NT2/D1 (cell line): ENCODE results near the gene TBL3.

ENCODE experiments used
- SUZ12 ChIP-seq: IDR thresholded peaks from 2 replicates; pipeline ENCODE4 v1.6.1; 2011; ENCODE audit not compliant: insufficient read length, insufficient read depth; ENCODE audit errors: extremely low read depth
- YY1 ChIP-seq: IDR thresholded peaks from 2 replicates; pipeline ENCODE4 v1.6.1; 2011; ENCODE audit not compliant: insufficient read length, insufficient read depth
- ZNF274 ChIP-seq: IDR thresholded peaks from 2 replicates; pipeline ENCODE4 v1.6.1; 2011; ENCODE audit warnings: mild to moderate bottlenecking, low read depth, low read length

DNA sequence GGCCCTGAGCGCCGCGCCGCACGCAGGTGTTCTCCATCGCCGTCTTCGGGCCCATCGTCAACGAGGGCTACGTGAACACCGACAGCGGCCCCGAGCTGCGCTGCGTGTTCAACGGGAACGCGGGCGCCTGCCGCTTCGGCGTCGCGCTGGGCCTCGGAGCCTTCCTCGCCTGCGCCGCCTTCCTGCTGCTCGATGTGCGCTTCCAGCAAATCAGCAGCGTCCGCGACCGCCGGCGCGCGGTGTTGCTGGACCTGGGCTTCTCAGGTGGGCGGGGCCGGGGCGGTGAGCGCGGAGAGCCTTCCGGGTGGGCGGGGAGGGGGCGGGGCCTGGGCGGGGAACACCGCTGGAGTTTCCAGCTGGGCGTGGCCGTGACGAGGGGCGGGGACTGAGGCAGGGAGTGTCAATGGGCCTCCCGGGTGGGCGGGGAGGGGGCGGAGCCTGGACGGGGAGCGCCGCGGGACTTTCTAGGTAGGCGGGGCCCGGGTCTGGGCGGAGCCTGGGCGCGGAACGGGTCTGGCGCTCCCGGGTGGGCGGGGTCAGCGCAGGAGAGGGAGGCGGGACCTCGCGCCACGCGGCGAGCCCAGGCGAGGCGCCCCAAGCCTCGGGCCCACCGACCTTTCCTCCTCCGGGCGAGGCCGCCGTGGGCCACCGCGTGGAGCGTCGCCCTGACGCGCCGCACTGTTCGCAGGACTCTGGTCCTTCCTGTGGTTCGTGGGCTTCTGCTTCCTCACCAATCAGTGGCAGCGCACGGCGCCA is 20.3 kb downstream of the TBL3 start:
- TF ChIP-seq SUZ12 = no peak
- no peak for TF ChIP-seq YY1
- TF ChIP-seq ZNF274 = no peak
